Stomach (tissue), 9 donors: ENCODE data around the gene DEDD2. TPM values are rescaled to one million over a fixed set of nuclear protein-coding genes. Genes with fewer than 3 reads are reported as not detected.

ENCODE experiments used
- DNase-seq, 2 donors: peaks; one replicate each; pipeline versions ENCODE4 v3.0.0 to v3.0.0-alpha.2; 2013 to 2019
- H3K27ac ChIP-seq, 5 donors: fragments of 200-600 bp in 4 of 5; sonication (generic) in 4 of 5; one replicate each; pipeline ENCODE4 v1.5.1; 2013 to 2019; ENCODE audit warnings: mild to moderate bottlenecking in 1 of 5, moderate library complexity in 1 of 5
- H3K27me3 ChIP-seq, 3 donors: fragments of 200-600 bp; sonication (generic); one replicate each; pipeline ENCODE4 v1.5.1; 2017 to 2019; ENCODE audit warnings: mixed run types in 1 of 3
- H3K36me3 ChIP-seq, 4 donors: fragments of 200-600 bp; sonication (generic); 1 replicate in 3 of 4; 2 replicates in 1 of 4; pipeline ENCODE4 v1.5.1; 2016 to 2019
- H3K4me1 ChIP-seq, 4 donors: fragments of 200-600 bp; sonication (generic); one replicate each; pipeline ENCODE4 v1.5.1; 2016 to 2019
- H3K4me3 ChIP-seq, 4 donors: fragments of 200-600 bp; sonication (generic) in 3 of 4; one replicate each; pipeline ENCODE4 v1.5.1; 2016 to 2019; ENCODE audit warnings: mild to moderate bottlenecking in 1 of 4
- H3K9me3 ChIP-seq, 4 donors: fragments of 200-600 bp; sonication (generic); one replicate each; pipeline ENCODE4 v1.5.1; 2016 to 2019
- EP300 ChIP-seq: sonication (generic); formaldehyde crosslinking; IDR thresholded peaks from one replicate; pipeline ENCODE4 v1.6.1; 2017; ENCODE audit warnings: antibody characterized with exemption
- POLR2A ChIP-seq, 4 donors: fragments of 450-650 bp; IDR thresholded peaks; one replicate each; pipeline ENCODE4 v1.6.1; 2016; ENCODE audit warnings: antibody characterized with exemption in 4 of 4, control low read depth in 2 of 4, mild to moderate bottlenecking in 1 of 4, moderate library complexity in 1 of 4
- POLR2AphosphoS5 ChIP-seq, 3 donors: sonication (generic); formaldehyde crosslinking; IDR thresholded peaks; one replicate each; pipeline ENCODE4 v1.6.1; 2016; ENCODE audit warnings: antibody characterized with exemption in 3 of 3
- WGBS, 5 donors: extraction: QIAGEN DNeasy Blood & Tissue Kit in 3 of 5; methylation state at CpG; one replicate each; pipeline versions ENCODE4 v1.1.5 to v1.1.7; 2013 to 2018; 5-methylcytosine and 5-hydroxymethylcytosine counted together
- intact Hi-C: fragments of 100-400 bp; cut with DNase I; formaldehyde crosslinking; loops from one replicate; pipeline ENCODE4 v1.15.1; 2023; ENCODE audit warnings: low total_unique reads
- polyA plus RNA-seq, 3 donors: library from polyadenylated mRNA; stranded (reverse); fragments of 200-250 nt; gene quantifications; one replicate each; pipeline ENCODE4 v1.2.3, GENCODE V29; 2013
- total RNA-seq, 5 donors: library from RNA; depleted of rRNA; stranded (reverse); fragments of >200 nt; gene quantifications; one replicate each; pipeline versions ENCODE4 v1.1.0 to v1.2.3, GENCODE V29; 2014 to 2016
- TF ChIP-seq, protein P1 (sequence below), 7 experiments: fragments of 450-650 bp in 4 of 7; fragments of 200-600 bp in 3 of 7; sonication (generic) in 3 of 7; IDR thresholded peaks; one replicate each; pipeline ENCODE4 v1.5.1; 2016 to 2019; ENCODE audit warnings: antibody characterized with exemption in 7 of 7, control low read depth in 2 of 7, mild to moderate bottlenecking in 1 of 7
- donor health status: healthy with polysubstance abuse.
- donor health status: Bipolar disorder and iron deficiency.
- donor health status: healthy.

Gene DEDD2
- total and polyA plus RNA-seq, 8 donors: 16.7 to 195 (median 29.0) TPM

GRCh38 chr19:42234364-42234763 lies 16.9 kb upstream of the DEDD2 start:
- Histone ChIP-seq H3K27me3 (no peaks in the 10 kb centered on the region), H3K36me3 (peaks cover 70 to 96% (median 88%) of the 10 kb centered on the region in 4 donors), H3K4me3 (no peak overlapping the region), H3K9me3 (no peaks in the 10 kb centered on the region), H3K4me1 (peaks cover 0 to 21% (median 12%) of the 10 kb centered on the region in 4 donors), H3K27ac (no peak overlapping the region)
- TF ChIP-seq EP300: no peak
- no peak for TF ChIP-seq POLR2A (IDR thresholded peaks at IDR 0.05)
- no peak for TF ChIP-seq POLR2AphosphoS5 (IDR thresholded peaks at IDR 0.05)
- TF ChIP-seq, protein P1, sequence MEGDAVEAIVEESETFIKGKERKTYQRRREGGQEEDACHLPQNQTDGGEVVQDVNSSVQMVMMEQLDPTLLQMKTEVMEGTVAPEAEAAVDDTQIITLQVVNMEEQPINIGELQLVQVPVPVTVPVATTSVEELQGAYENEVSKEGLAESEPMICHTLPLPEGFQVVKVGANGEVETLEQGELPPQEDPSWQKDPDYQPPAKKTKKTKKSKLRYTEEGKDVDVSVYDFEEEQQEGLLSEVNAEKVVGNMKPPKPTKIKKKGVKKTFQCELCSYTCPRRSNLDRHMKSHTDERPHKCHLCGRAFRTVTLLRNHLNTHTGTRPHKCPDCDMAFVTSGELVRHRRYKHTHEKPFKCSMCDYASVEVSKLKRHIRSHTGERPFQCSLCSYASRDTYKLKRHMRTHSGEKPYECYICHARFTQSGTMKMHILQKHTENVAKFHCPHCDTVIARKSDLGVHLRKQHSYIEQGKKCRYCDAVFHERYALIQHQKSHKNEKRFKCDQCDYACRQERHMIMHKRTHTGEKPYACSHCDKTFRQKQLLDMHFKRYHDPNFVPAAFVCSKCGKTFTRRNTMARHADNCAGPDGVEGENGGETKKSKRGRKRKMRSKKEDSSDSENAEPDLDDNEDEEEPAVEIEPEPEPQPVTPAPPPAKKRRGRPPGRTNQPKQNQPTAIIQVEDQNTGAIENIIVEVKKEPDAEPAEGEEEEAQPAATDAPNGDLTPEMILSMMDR (IDR thresholded peaks at IDR 0.05): no peak
- DNase-seq: no peak
- 93 to 99% (median 95%) methylated on average over 10 to 11 of the region's 11 CpGs for WGBS, 5 donors
- intact Hi-C loops: no loop called here

DNA sequence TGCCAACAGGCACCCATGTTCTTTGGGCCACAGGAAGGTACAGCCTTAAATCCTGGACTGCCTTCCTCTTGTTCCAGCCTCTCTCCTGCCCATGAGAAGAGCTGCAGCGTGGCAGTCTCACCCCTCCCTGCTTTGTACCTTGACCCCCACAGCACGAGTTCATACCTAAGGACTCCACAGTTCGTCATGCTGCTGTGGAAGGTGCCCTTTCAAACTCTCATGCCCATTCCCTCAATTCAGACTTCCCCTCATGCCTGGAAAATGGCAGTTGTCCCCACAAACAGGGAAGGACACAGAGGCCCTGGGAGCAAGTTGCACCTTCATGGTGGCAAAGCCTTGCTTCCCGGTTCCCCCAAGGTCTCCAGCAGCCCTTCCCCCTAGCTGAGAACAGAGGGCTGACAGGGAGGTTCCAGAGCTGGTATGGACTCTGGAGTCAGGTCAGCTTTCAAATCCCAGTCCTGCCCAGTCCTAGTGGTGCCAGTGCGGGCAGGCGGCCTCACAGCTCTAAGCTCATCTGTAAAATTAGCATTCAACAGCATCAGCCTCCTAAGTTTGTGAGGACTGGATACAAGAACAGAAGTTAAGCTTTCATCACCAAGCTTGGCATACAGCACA lies 16.3 kb upstream of the DEDD2 start:
- Histone ChIP-seq H3K4me3 (no peak overlapping the region), H3K4me1 (peaks cover 0 to 18% (median 10%) of the 10 kb centered on the region in 4 donors), H3K36me3 (peaks cover 70 to 97% (median 89%) of the 10 kb centered on the region in 4 donors), H3K27ac (no peak overlapping the region), H3K27me3 (no peaks in the 10 kb centered on the region), H3K9me3 (no peaks in the 10 kb centered on the region)
- TF ChIP-seq EP300: no peak
- TF ChIP-seq POLR2AphosphoS5 (IDR thresholded peaks at IDR 0.05): no peak
- no peak for TF ChIP-seq POLR2A (IDR thresholded peaks at IDR 0.05)
- TF ChIP-seq, protein P1 (IDR thresholded peaks at IDR 0.05): no peak
- DNase-seq: no peak
- WGBS, 5 donors: 74 to 89% (median 82%) methylated on average over 6 of the region's 6 CpGs
- intact Hi-C loops: no loop called here

- no peak for DNase-seq
- no peak overlapping the region for H3K4me3 ChIP-seq
- peaks cover 70 to 100% (median 95%) of the 10 kb centered on the region in 4 donors for H3K36me3 ChIP-seq
- no peak overlapping the region for H3K27ac ChIP-seq
- intact Hi-C loops: no loop called here
- 57 to 72% (median 65%) methylated on average over 6 to 7 of the region's 7 CpGs for WGBS, 5 donors
- H3K27me3 ChIP-seq: no peaks in the 10 kb centered on the region
- H3K4me1 ChIP-seq: peaks cover 0 to 19% (median 11%) of the 10 kb centered on the region in 4 donors
- TF ChIP-seq POLR2A (IDR thresholded peaks at IDR 0.05): no peak
- no peak for TF ChIP-seq POLR2AphosphoS5 (IDR thresholded peaks at IDR 0.05)
- TF ChIP-seq, protein P1 (IDR thresholded peaks at IDR 0.05): no peak
- no peak for TF ChIP-seq EP300
- no peaks in the 10 kb centered on the region for H3K9me3 ChIP-seq
Observed at GRCh38 chr19:42233106-42233505, 15.6 kb upstream of the DEDD2 start.

- Histone ChIP-seq H3K36me3 (peaks cover 70 to 100% (median 100%) of the 10 kb centered on the region in 4 donors), H3K27ac (no peak overlapping the region), H3K4me3 (no peak overlapping the region), H3K9me3 (no peaks in the 10 kb centered on the region), H3K27me3 (no peaks in the 10 kb centered on the region), H3K4me1 (peaks cover 0 to 19% (median 11%) of the 10 kb centered on the region in 4 donors)
- no peak for DNase-seq
- 90 to 97% (median 94%) methylated on average over 10 of the region's 10 CpGs for WGBS, 5 donors
- TF ChIP-seq POLR2A (IDR thresholded peaks at IDR 0.05) (no peak), EP300 (no peak), POLR2AphosphoS5 (IDR thresholded peaks at IDR 0.05) (no peak)
- TF ChIP-seq, protein P1 (IDR thresholded peaks at IDR 0.05): no peak
- intact Hi-C loops: no loop called here
Observed at GRCh38 chr19:42232435-42232834, 15.0 kb upstream of the DEDD2 start.
